CD4-positive, alpha-beta T cell treated with Interleukin-12 subunit alpha and Interleukin-12 subunit beta, for 1 hour (primary cell): ENCODE measurements around the gene ABITRAM.
A peak's percentile ranks its signal among the peaks of the same experiment; 100 is the strongest.
"Not testable (repeated sequence)": the region's sequence is repeated elsewhere in the genome, so short reads cannot be mapped to it uniquely, and the experiment has no call there.

Source experiments
- DNase-seq: peaks from one replicate; pipeline ENCODE4 v3.0.0-alpha.2; 2020

Gene ABITRAM

GRCh38 chr9:108933231-108933717 lies 926 bp upstream of the ABITRAM start:
- DNase-seq: no peak

- DNase-seq: peak; percentile 93
Measured at GRCh38 chr9:108933718-108934322, 380 bp upstream of the ABITRAM start, which contains the start of gene ELP1. Gene ELP1 (minus strand): TSS chr9:108934124. CDS start chr9:108931146, 2,978 bp downstream.

- no peak for DNase-seq
Measured at GRCh38 chr9:108937561-108938305, 3.5 kb downstream of the ABITRAM start.

GRCh38 chr9:108939975-108940374 lies 5.8 kb downstream of the ABITRAM start:
- DNase-seq: no peak

GRCh38 chr9:108950168-108950567 lies 16.0 kb downstream of the ABITRAM start:
- DNase-seq: no peak

- no peak for DNase-seq
Measured at GRCh38 chr9:108951578-108951977, 17.4 kb downstream of the ABITRAM start.

- peak; percentile 49 for DNase-seq
Measured at GRCh38 chr9:108953983-108954574, 19.9 kb downstream of the ABITRAM start.

GRCh38 chr9:108956022-108956630 lies 21.9 kb downstream of the ABITRAM start:
- no peak for DNase-seq

GRCh38 chr9:108956631-108957026 lies 22.4 kb downstream of the ABITRAM start:
- DNase-seq: no peak

- no peak for DNase-seq
Measured at GRCh38 chr9:108960331-108960730, 26.1 kb downstream of the ABITRAM start.

- DNase-seq: no peak
Measured at GRCh38 chr9:108961151-108961550, 27.0 kb downstream of the ABITRAM start.

- DNase-seq: no peak
Measured at GRCh38 chr9:108963459-108964143, 29.4 kb downstream of the ABITRAM start.

- no peak for DNase-seq
Measured at GRCh38 chr9:108967916-108968315, 33.7 kb downstream of the ABITRAM start.

- DNase-seq: not testable (repeated sequence)
Measured at GRCh38 chr9:108971392-108971791, 37.2 kb downstream of the ABITRAM start.

GRCh38 chr9:108972186-108972585 lies 38.0 kb downstream of the ABITRAM start:
- DNase-seq: no peak

- DNase-seq: no peak
Measured at GRCh38 chr9:108972626-108973209, 38.5 kb downstream of the ABITRAM start.

GRCh38 chr9:108973895-108974294 lies 39.7 kb downstream of the ABITRAM start:
- DNase-seq: no peak

- DNase-seq: no peak
Measured at GRCh38 chr9:108978205-108978604, 44.0 kb downstream of the ABITRAM start.

GRCh38 chr9:108980893-108981292 lies 46.7 kb downstream of the ABITRAM start:
- no peak for DNase-seq

GRCh38 chr9:108983885-108984284 lies 49.7 kb downstream of the ABITRAM start:
- no peak for DNase-seq
